ENCODE data around the gene CRTC3. TPM values are rescaled to one million over a fixed set of nuclear protein-coding genes. Genes with fewer than 3 reads are reported as not detected.
A peak's percentile ranks its signal among the peaks of the same experiment; 100 is the strongest.

The CRTC3 gene
- total RNA-seq, 1 donor from 2014 or later: 55.7 TPM

- DNase-seq (ENCODE audit: low spot score): no peak
Observed at GRCh38 chr15:90593499-90594158, 63.9 kb downstream of the CRTC3 start.

- DNase-seq (ENCODE audit: low spot score): peak; percentile 92
Observed at GRCh38 chr15:90594301-90594738, 64.6 kb downstream of the CRTC3 start.

GRCh38 chr15:90595763-90596155, 66.0 kb downstream of the CRTC3 start:
- no peak for DNase-seq (ENCODE audit: low spot score)

- DNase-seq (ENCODE audit: low spot score): no peak
Observed at GRCh38 chr15:90596943-90597342, 67.2 kb downstream of the CRTC3 start.

GRCh38 chr15:90597577-90597976, 67.9 kb downstream of the CRTC3 start:
- DNase-seq (ENCODE audit: low spot score): no peak

- peak; percentile 74 for DNase-seq (ENCODE audit: low spot score)
Observed at GRCh38 chr15:90598031-90598577, 68.4 kb downstream of the CRTC3 start.

- no peak for DNase-seq (ENCODE audit: low spot score)
Observed at GRCh38 chr15:90598679-90599078, 69.0 kb downstream of the CRTC3 start.

- no peak for DNase-seq (ENCODE audit: low spot score)
Observed at GRCh38 chr15:90599116-90599515, 69.4 kb downstream of the CRTC3 start.

- DNase-seq (ENCODE audit: low spot score): no peak
Observed at GRCh38 chr15:90599644-90600043, 69.9 kb downstream of the CRTC3 start.

- no peak for DNase-seq (ENCODE audit: low spot score)
Observed at GRCh38 chr15:90600954-90601353, 71.2 kb downstream of the CRTC3 start.

- DNase-seq (ENCODE audit: low spot score): no peak
Observed at GRCh38 chr15:90603893-90604292, 74.2 kb downstream of the CRTC3 start.

GRCh38 chr15:90606641-90607040, 76.9 kb downstream of the CRTC3 start:
- no peak for DNase-seq (ENCODE audit: low spot score)

GRCh38 chr15:90607361-90607760, 77.6 kb downstream of the CRTC3 start:
- DNase-seq (ENCODE audit: low spot score): no peak

GRCh38 chr15:90609242-90610180, 79.8 kb downstream of the CRTC3 start:
- DNase-seq (ENCODE audit: low spot score): no peak

- DNase-seq (ENCODE audit: low spot score): no peak
Observed at GRCh38 chr15:90610190-90610589, 80.5 kb downstream of the CRTC3 start.

GRCh38 chr15:90611157-90611556, 81.4 kb downstream of the CRTC3 start:
- no peak for DNase-seq (ENCODE audit: low spot score)

GRCh38 chr15:90617171-90617570, 87.4 kb downstream of the CRTC3 start:
- DNase-seq (ENCODE audit: low spot score): no peak

GRCh38 chr15:90617668-90618097, 88.0 kb downstream of the CRTC3 start:
- no peak for DNase-seq (ENCODE audit: low spot score)

GRCh38 chr15:90618330-90619125, 88.8 kb downstream of the CRTC3 start:
- no peak for DNase-seq (ENCODE audit: low spot score)

- DNase-seq (ENCODE audit: low spot score): no peak
Observed at GRCh38 chr15:90619468-90619867, 89.7 kb downstream of the CRTC3 start.

- no peak for DNase-seq (ENCODE audit: low spot score)
Observed at GRCh38 chr15:90619939-90620338, 90.2 kb downstream of the CRTC3 start.

Measured in ureter (tissue), 1 donor.